Inflammatory macrophage treated with lipopolysaccharide for 1 hour (primary cell): ENCODE results near the gene PTPRN2.

Experiments used
- DNase-seq, 2 donors: peaks; one replicate each; pipeline ENCODE4 v3.0.0-alpha.2; 2020 to 2022

Gene PTPRN2

GRCh38 chr7:158030566-158030965 lies 557.1 kb downstream of the PTPRN2 start:
- DNase-seq, result no peak

GRCh38 chr7:158030071-158030470 lies 557.6 kb downstream of the PTPRN2 start:
- DNase-seq, result no peak

- no peak for DNase-seq
Measured at GRCh38 chr7:158029509-158029908, 558.1 kb downstream of the PTPRN2 start.

DNA sequence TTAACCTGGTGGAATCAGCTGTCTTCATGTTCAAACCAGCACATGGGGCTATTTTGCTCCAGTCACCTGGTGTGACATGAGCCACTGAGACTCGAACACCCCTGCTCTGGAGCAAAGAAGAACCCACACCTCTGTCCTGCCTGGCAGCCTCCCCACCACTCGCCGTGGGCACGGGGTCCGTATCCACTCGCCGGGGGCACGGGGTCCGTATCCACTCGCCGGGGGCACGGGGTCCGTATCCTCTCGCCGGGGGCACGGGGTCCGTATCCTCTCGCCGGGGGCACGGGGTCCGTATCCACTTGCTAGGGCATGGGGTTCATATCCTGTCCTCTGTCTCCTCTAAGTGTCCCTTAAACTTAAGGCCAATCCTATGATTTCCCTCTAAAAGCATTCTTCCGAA lies 558.7 kb downstream of the PTPRN2 start:
- no peak for DNase-seq

DNA sequence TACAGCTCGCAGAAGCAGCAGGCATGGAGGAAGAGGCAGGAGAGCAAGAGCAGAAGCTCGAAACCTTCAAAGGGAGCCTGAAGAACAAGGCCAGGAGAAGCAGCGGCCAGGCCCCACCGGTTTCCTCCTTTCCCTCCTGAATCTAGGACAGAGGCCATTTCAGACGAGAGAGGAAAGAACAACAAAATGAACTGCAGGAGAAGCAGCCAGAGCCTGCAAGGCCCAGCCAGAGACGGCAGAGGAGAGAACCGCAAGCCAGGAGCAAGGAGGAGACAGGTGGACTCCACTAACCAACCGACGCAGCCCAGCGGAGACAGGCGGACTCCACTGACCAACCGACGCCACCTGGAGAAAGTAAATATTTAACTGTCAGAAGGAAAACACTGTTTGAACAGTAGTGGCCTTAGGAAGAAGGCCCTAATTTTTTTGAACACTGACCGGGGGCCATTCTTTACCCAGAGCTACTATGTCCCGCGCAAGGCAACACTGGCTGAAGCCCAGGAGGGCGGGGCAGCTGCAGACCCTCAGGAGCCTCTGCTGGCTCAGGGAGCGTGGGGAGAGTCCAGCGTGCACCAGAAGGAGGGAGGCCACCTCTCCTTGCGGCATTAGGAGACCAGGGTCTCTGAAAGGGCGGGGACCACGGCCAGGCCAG lies 559.2 kb downstream of the PTPRN2 start:
- no peak for DNase-seq

- DNase-seq, result no peak
Measured at GRCh38 chr7:158027646-158028045, 560.0 kb downstream of the PTPRN2 start.

- DNase-seq, result no peak
Measured at GRCh38 chr7:158026636-158027265, 560.9 kb downstream of the PTPRN2 start.

DNA sequence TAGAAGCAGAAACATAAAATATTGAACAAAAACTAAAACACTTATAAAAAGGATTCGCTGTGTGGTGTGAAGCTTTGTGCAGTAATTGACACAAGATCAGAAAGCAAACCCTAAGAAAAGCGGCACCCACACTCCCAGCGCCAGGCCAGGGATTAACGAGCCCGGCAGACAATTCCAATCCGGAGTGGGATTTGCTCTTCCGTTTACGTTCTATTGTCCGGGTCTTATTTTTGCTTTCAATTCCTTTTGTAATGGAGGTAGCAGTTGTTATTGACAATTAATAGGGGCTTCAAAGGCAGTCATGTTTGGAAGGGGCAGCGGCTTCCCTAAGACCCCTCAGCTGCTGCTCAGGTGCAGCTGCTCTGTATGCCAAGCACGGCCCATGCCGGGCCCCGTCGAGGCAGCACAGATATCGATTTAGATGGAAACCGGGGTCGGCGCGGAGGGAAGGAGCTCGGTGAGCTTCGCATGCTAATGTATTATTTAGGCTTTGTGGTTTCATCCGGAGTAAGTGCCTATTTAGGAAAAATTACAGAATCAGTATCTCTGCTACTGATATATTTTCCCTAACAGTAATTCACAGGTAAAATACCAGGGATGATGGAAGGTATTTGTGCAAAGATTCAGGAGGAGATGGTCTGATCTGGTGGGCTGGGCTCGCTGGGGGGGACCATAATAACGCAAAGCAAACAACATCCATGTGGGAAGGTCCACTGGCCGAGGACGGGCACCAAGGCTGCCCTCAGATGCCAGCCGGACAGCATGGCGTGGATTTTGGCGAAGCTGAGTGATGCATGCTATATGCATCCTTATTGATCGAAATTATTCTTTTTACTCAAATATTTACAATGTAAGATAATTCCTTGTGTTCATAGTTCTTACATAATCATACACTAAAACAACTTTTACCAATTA lies 561.7 kb downstream of the PTPRN2 start:
- DNase-seq, result no peak

- no peak for DNase-seq
Measured at GRCh38 chr7:158024881-158025280, 562.7 kb downstream of the PTPRN2 start.

DNA sequence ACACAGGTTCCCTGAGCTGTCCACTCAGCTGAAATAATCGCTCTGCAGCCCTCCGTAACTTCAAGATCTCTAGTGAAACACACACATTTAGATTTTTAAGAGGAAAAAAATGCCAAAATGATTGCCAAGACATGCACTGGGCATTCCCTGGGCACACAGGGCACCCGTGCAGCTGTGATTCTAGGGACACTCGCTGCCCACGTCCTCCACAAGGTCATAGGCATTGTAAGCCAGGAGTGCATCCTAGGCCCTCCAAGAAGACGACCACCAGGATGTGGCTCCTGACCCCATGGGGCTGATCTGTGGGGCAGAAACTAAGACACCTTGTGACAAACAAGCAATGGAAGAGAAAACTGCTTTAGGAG lies 563.3 kb downstream of the PTPRN2 start:
- DNase-seq, result no peak

DNA sequence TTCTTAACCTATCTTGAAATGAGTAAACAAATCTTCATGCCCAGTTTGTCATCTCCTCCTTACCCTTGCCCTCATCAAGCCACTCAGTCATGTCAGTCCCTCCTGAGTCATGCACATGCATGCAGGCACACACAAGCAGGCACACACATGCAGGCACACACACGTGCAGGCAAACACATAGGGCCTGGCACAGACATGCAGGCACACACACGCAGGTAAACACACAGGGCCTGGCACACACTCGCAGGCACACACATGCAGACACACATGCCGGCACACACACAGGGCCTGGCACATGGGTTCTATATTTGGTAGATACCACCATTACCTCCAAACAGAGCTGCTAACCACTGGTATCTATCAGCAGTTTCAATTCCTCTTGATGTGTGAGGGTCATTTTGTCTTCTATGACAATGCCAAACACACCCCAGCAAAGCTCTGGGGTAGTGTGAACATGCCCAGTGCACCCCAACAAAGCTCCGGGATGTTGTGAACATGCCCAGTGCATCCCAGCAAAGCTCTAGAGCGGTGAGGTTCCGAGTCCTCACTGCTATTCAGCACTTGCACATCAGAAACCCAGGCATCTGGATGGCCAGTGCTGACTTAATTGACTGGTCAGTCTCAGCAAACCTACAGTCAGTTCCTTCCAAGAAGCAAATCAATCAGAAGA lies 563.8 kb downstream of the PTPRN2 start:
- DNase-seq, result no peak

- DNase-seq, result no peak
Measured at GRCh38 chr7:158023157-158023556, 564.5 kb downstream of the PTPRN2 start.

DNA sequence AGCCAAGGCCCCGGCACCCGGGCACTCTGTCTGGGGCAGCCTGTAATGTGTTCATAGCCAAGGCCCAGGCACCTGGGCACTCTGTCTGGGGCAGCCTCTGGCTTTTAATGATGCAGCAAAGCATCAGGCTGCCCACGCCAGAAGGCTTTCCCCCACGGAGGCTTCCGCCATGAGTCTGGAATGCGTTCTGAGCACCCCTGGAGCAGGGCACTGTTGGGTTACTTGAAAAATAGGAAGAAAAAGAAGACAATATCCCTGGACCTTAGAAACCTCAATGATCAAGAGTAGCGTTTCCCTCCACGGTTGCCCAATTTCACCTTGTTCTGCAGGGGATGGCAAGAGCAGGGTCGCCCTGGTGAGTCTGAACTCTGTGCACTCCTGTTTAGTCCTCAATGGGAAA lies 565.0 kb downstream of the PTPRN2 start:
- no peak for DNase-seq

DNA sequence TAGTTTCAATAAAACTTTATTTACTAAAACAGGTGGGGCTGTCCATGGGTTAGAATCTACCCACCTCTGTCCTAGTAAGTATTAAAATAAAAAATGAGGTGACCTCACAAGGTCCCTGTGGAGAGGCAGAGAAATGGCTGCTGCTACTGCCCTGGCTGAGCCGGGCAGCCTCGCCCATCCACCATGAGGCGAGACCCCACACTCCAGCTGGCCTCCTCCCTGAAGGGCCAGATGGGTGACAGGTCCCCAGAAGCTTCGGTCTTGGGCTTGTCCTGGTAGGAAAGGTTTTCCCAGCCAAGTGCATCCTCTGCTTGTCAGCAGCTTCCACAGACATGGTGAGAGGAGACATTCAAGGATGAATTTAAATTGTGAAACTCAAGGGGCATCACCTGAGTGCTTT lies 565.8 kb downstream of the PTPRN2 start:
- DNase-seq, result no peak

GRCh38 chr7:158020706-158021095 lies 566.9 kb downstream of the PTPRN2 start:
- DNase-seq, result no peak

DNA sequence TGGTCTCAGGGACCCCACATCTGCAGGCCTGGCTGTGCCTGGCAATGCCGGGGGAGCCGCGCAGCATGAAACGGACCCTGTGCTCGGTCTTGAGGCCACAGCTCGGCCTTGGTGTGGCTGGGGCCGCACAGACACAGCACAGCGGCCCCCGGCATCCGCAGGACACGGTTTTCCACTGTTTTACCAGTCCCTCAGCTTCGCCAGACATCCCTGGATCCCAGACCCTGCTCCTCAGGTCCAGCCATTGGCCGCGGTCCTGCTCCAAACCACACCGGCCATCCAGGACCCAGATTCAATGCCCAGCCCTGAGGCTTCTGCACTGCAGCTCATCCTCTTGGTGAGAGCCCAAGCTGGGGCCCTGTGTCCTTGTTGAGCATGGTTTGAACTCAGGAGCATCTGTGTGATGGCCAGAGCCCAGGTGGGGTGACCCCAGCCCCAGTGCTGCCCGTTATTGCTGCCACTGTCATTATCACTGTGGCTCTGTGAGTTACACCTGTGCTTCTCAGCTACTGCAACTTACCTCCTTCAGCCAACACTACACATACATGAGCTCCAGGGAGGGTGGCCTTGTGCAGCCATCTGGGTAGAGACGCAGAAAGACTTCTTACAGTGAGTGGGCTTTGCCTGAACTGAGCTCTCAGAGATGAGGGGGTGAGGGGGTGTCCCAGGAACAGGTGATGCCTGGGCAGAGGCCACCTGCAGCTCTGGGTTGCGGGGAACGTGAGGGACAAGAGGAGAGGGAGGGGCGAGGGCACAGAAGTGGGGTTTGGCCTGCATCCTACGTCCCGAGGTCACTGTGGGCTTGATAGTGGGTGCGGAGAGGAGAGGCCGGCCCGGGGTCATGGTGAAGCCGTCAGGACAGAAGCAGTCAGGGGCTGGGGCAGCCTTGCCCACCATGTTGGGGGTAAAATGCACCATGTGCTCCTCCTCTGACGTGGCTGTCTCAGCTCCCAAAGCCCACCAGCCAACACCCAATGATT lies 567.6 kb downstream of the PTPRN2 start:
- DNase-seq, result no peak

DNA sequence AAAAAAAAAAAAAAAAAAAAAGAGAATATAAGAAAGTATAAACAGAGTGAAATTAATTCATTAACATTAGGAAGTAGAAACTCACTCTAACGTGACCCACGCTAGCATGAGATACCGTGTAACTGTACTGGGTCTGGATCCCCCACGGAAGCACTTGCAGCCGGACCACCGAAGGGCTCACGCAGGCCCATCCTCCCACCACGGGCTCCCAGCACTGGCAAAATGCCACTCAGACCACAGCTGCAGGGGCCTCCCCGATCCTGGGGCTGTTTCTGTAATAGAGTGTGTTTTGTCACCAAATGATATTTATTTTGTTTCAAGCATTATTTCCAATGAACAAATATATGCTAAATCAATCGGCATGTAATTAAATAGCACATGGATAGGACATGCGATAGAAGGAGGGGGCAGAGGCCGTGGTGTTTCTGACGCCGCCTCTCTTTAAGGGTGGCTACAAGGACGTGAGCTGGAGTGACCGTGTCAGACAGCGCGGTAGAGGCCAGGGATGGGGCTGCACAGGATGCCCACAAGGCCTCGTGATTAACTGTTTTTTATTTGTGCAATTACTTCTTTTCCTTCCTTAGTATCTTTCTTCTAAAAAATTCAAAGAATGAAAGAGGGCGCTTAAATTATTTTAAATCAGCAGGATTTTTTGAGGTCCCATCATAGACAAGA lies 568.5 kb downstream of the PTPRN2 start:
- DNase-seq, result no peak

DNA sequence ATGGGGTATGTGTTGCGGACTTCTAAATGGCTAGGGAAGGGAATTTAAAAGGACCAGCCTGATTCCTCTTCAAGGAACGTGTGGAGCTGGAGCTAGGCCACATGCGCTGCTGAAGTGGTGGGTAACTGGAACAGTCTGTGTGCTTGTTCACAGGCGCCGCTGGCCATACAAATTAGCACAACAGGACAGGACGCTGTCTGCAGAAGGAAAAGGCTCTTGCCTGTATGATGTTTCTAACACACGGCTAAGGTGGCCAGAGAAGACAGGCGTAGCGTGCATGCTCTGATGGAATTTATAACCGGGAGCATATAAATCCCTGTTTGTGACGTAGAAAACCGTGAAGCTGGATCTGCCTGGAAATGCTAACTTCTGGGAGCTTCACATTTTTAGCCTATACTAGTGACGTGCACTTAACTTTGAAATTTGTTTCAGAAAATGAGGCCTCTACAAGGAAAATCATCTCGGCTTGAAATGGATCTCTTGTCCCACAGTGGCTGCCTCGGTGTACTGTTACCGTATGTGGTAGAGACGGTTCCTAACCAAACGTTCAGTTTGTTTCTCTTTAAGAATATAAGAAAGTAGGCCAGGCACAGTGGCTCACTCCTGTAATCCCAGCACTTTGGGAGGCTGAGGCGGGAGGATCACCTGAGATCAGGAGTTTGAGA lies 569.4 kb downstream of the PTPRN2 start:
- DNase-seq, result no peak

DNA sequence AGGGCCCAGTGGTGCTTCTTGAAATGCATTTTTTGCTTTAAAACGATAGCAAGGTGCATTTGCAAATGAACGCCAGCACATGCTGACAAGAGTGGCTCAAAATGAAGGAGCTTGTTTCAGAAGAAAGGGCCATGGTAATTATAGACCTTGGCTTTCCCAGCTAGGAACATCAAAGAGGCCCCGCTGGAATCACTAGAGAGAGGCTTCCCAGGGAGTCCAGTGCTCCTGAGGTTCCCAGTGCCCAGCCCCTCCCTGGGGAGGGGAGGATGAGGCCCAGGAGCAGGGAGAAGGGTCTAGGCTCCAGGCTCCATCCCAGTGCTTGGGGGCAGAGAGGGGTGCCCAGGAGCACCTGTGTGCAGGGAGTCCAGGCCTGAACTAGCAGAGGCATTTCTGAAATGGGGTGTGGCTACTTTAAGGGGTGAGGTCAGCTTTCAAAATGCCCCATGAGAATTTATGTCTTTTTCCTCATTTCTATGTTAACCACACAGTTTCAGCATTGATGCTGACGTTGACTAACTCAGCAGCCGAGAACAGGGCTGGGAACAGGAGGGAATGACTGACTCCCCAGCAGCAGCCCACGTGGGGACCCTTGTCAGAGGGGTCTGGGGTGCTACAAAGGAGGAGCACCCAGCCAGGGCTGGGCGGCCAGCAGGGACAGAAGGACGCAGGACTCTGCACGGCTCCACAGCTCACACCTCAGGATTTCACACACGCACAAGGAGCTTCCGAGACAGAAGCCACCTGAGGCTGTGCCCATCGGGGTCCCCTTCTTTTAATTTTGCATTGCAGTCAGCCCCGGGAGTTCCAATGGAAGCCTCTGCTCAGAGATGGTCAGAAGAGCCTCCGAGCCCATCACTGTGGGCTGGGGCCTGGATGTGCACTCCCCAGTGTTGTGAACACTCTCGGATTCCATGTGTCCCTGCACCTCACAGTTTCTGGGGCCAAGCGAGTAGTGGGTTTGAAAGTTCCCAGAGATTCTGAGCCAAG lies 570.2 kb downstream of the PTPRN2 start:
- no peak for DNase-seq
